ENCODE measurements around the gene RASSF8. TPM values are rescaled to one million over a fixed set of nuclear protein-coding genes. Genes with fewer than 3 reads are reported as not detected.

The RASSF8 gene
- total and polyA plus RNA-seq, 2 donors from 2014 or later = 12.0 to 52.8 TPM

DNA sequence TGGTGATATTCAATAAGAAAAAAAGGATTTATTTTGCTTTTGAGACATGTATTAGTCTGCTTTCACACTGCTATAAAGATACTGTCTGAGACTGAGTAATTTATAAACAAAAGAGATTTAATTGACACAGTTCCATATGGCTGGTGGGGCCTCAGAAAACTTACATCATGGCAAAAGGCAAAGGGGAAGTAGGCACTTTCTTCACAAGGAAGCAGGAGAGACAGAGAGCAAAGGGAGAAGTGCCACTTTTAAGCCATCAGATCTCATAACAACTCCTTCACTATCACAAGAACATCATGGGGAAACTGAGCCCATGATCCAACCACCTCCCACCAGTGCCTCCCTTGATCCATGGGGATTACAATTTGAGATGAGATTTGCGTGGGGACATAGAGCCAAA is 122.4 kb downstream of the RASSF8 start:
- Histone ChIP-seq H3K9ac (ENCODE audit: low read length in 3 of 3) (no peak overlapping the region), H3K36me3 (ENCODE audit: control insufficient read depth in 2 of 3, insufficient read depth in 3 of 3, low read length in 3 of 3) (no peaks in the 10 kb centered on the region), H3K27ac (ENCODE audit: low read depth in 2 of 2, low read length in 2 of 2) (no peak overlapping the region), H3K4me3 (ENCODE audit: low read length in 3 of 3) (no peak overlapping the region), H3K9me3 (ENCODE audit: control insufficient read depth in 2 of 3, insufficient read depth in 1 of 3, low read length in 3 of 3) (no peaks in the 10 kb centered on the region), H3K4me1 (ENCODE audit: control insufficient read depth in 2 of 3, insufficient read depth in 2 of 3, low read depth in 1 of 3, low read length in 3 of 3) (no peaks in the 10 kb centered on the region), H3K27me3 (ENCODE audit: control insufficient read depth, insufficient read depth, low read length) (no peaks in the 10 kb centered on the region)
- intact Hi-C loops (cut with DNase I) = no loop called here
- DNase-seq (no peak), FAIRE-seq (no peak)
- no peak for TF ChIP-seq CTCF (IDR thresholded peaks at IDR 0.05; ENCODE audit: borderline replicate concordance, extremely low read depth, insufficient read depth)

- TF ChIP-seq CTCF (IDR thresholded peaks at IDR 0.05; ENCODE audit: borderline replicate concordance, extremely low read depth, insufficient read depth) = no peak
- no peaks in the 10 kb centered on the region for H3K9me3 ChIP-seq (ENCODE audit: control insufficient read depth in 2 of 3, insufficient read depth in 1 of 3, low read length in 3 of 3)
- no peak overlapping the region for H3K27ac ChIP-seq (ENCODE audit: low read depth in 2 of 2, low read length in 2 of 2)
- H3K27me3 ChIP-seq (ENCODE audit: control insufficient read depth, insufficient read depth, low read length) = no peaks in the 10 kb centered on the region
- no peak overlapping the region for H3K9ac ChIP-seq (ENCODE audit: low read length in 3 of 3)
- no peaks in the 10 kb centered on the region for H3K36me3 ChIP-seq (ENCODE audit: control insufficient read depth in 2 of 3, insufficient read depth in 3 of 3, low read length in 3 of 3)
- intact Hi-C loops (cut with DNase I) = no loop called here
- FAIRE-seq (no peak), DNase-seq (no peak)
- no peak overlapping the region for H3K4me3 ChIP-seq (ENCODE audit: low read length in 3 of 3)
- no peaks in the 10 kb centered on the region for H3K4me1 ChIP-seq (ENCODE audit: control insufficient read depth in 2 of 3, insufficient read depth in 2 of 3, low read depth in 1 of 3, low read length in 3 of 3)
Measured at GRCh38 chr12:26086936-26087335, 128.5 kb downstream of the RASSF8 start.

GRCh38 chr12:26088998-26089397 is 130.5 kb downstream of the RASSF8 start:
- FAIRE-seq (no peak), DNase-seq (no peak)
- TF ChIP-seq CTCF (IDR thresholded peaks at IDR 0.05; ENCODE audit: borderline replicate concordance, extremely low read depth, insufficient read depth) = no peak
- Histone ChIP-seq H3K36me3 (ENCODE audit: control insufficient read depth in 2 of 3, insufficient read depth in 3 of 3, low read length in 3 of 3) (no peaks in the 10 kb centered on the region), H3K4me1 (ENCODE audit: control insufficient read depth in 2 of 3, insufficient read depth in 2 of 3, low read depth in 1 of 3, low read length in 3 of 3) (no peaks in the 10 kb centered on the region), H3K9ac (ENCODE audit: low read length in 3 of 3) (no peak overlapping the region), H3K4me3 (ENCODE audit: low read length in 3 of 3) (no peak overlapping the region), H3K27ac (ENCODE audit: low read depth in 2 of 2, low read length in 2 of 2) (no peak overlapping the region), H3K9me3 (ENCODE audit: control insufficient read depth in 2 of 3, insufficient read depth in 1 of 3, low read length in 3 of 3) (no peaks in the 10 kb centered on the region), H3K27me3 (ENCODE audit: control insufficient read depth, insufficient read depth, low read length) (no peaks in the 10 kb centered on the region)
- intact Hi-C loops (cut with DNase I) = no loop called here

DNA sequence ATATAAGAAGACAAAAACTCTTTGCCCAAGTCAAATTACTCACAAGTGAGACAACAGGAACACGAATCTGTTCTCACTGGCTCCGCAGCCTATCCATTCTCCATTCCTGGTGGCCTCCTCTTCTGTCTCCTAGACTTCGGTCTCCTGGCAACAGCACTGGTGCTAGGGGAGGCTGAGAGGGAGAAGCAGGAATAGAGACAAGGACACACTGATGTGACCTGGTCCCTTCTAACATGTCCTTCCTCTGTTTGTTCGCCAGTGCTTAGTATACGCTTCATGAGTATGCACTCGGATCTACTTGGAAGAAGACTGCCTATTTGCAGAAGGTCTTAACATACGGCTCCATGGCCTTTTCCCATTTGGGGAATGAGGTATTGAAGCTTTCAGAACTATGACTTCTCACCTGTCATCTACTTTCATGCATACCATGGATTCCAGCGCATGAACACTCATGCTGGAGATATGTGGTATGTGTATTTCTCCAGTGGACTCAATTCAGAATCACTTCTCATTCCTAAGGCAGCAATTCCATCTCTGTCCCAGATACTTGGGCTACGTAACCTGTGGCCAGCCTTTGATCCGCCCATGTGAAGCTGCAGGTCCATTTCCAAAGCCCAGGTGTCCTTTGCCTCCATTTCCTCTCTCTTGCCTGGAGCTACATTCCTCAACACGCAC is 132.5 kb downstream of the RASSF8 start:
- intact Hi-C loops (cut with DNase I) = no loop called here
- FAIRE-seq = no peak
- H3K27ac ChIP-seq (ENCODE audit: low read depth in 2 of 2, low read length in 2 of 2) = no peak overlapping the region

More for the DNA sequence above, 132.5 kb downstream of the RASSF8 start:
- no peak overlapping the region for H3K9ac ChIP-seq (ENCODE audit: low read length in 3 of 3)
- no peak overlapping the region for H3K4me3 ChIP-seq (ENCODE audit: low read length in 3 of 3)
- no peaks in the 10 kb centered on the region for H3K9me3 ChIP-seq (ENCODE audit: control insufficient read depth in 2 of 3, insufficient read depth in 1 of 3, low read length in 3 of 3)
- TF ChIP-seq CTCF (IDR thresholded peaks at IDR 0.05; ENCODE audit: borderline replicate concordance, extremely low read depth, insufficient read depth) = no peak
- DNase-seq = no peak
- H3K36me3 ChIP-seq (ENCODE audit: control insufficient read depth in 2 of 3, insufficient read depth in 3 of 3, low read length in 3 of 3) = no peaks in the 10 kb centered on the region
- H3K4me1 ChIP-seq (ENCODE audit: control insufficient read depth in 2 of 3, insufficient read depth in 2 of 3, low read depth in 1 of 3, low read length in 3 of 3) = no peaks in the 10 kb centered on the region
- no peaks in the 10 kb centered on the region for H3K27me3 ChIP-seq (ENCODE audit: control insufficient read depth, insufficient read depth, low read length)

Measured in kidney (tissue), 14 donors.